SW 1271 (cell line): ENCODE results near the gene FAM3A.

ENCODE experiments used
- DNase-seq, 2 experiments: peaks; one replicate each; lab custom pipeline; 2025; lab: John Stamatoyannopoulos, UW

Gene FAM3A

GRCh38 chrX:154534526-154535322 is 18.7 kb upstream of the FAM3A start:
- peak; percentile 38 to 41 for DNase-seq

DNA sequence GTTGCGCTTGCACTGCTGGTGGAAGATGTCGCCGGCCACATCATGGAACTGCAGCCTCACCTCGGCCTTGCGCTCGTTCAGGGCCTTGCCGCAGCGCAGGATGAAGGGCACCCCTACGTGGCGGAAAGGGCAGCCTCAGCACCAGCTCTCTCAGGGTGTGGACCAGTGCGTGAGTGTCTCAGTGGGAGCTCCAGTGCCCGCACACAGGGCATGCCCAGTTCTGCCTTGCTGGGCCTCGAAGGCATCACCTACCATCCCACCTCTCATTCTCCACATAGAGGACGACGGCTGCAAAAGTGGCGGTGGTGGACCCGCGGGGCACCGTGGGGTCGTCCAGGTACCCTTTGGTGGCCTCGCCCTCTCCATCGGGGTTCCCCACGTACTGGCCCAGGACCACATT is 16.7 kb upstream of the FAM3A start:
- no peak for DNase-seq

DNA sequence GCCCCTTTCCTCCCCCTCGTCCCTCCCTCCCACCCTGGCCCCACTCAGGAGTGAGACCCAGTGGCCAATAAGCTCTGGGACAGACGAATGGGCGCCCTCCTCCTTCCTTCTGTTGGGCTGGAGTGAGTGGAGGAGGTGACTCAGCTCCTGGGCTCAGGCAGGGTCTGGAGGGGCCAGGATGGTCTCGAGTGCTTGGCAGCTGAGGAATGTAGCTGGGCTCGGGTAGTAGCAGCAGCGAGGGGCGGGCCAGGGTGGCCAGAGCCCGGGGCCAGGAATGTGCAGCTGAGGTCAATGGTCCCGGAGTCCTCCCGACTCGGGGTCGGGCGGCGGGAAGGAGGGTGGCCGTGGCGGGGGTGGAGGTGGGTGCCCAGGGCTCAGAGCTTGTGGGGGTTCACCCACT is 15.6 kb upstream of the FAM3A start:
- DNase-seq, result no peak

DNA sequence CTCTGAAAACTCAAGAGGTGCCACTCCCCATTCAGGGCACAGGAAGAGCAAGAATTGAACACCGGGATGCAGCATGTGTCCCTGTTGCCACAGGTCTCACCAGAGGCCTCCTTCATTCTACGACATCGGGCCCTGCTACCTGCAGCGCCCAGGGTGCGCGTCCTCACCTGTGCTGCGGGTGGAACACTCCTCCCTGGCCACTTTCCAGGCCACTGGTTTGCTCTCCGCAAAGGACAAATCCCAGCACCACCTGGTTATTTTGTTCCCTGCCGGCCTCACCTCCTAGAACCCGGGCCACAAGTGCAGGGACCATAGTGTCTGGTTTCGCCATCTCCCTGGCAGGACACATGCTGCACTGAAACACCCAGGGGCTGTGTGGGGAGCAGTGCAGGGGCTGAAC is 14.3 kb upstream of the FAM3A start:
- DNase-seq, result no peak

- no peak for DNase-seq
Measured at GRCh38 chrX:154529206-154529612, 13.2 kb upstream of the FAM3A start.

- peak in 1 of 2 experiments; percentile 73 for DNase-seq
Measured at GRCh38 chrX:154526901-154527675, 11.1 kb upstream of the FAM3A start.

GRCh38 chrX:154525606-154526490 is 9.8 kb upstream of the FAM3A start:
- DNase-seq, result no peak

- no peak for DNase-seq
Measured at GRCh38 chrX:154519389-154519788, 3.4 kb upstream of the FAM3A start.

DNA sequence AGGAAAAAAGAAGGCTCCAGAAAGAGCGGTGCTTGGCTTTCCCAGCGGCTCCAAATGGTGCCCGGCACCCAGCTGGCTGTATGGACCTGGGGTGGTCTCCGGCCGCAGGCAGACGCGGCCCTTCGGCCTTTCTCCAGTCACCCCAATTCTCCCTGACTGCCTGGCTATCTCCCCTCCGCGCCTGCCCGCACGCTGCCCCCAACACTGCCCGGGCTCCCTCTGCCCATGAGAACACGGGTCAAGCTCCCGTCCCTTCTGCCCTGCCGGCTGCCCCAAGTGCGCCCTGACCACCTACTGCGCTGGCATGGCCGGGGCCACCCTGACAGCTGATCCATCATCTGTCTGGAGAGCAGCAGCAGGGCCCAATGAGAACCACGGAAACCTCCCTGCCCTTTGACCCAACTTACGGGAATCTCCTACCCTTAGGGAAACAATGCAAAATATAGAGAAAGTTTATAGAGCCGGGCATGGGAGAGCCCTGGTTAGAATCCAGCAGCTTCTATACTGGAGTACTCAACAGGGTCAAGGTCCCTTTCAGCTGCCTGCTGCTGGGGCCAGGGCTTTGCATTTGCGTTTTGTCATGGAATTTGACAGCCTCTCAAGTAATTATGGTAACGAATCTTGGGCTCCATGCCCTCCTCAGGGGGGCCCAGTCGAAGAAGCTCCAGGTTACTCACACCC is 1.2 kb upstream of the FAM3A start:
- DNase-seq, result no peak

DNA sequence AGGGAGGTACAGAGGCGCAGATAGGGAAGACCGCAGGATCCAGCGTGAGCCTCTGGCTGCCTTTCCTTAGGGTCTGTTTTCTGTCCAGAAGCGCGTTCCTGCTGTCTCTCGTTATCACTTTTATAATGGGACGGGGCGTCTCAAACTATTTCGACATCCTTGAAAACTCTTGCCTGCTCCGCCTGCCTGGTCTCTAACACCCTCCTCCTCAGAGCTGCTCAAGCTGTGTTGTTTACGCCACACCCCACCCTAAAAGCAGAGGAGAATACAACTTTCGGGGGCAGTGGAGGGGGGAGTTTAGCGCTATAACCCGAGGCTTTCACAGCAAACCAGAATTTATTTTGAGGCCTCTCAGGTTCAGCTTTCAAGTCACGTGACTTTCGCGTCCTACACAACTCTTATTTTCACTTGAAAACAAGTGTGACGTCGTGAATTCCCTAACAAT is 646 bp upstream of the FAM3A start:
- DNase-seq, result no peak

DNA sequence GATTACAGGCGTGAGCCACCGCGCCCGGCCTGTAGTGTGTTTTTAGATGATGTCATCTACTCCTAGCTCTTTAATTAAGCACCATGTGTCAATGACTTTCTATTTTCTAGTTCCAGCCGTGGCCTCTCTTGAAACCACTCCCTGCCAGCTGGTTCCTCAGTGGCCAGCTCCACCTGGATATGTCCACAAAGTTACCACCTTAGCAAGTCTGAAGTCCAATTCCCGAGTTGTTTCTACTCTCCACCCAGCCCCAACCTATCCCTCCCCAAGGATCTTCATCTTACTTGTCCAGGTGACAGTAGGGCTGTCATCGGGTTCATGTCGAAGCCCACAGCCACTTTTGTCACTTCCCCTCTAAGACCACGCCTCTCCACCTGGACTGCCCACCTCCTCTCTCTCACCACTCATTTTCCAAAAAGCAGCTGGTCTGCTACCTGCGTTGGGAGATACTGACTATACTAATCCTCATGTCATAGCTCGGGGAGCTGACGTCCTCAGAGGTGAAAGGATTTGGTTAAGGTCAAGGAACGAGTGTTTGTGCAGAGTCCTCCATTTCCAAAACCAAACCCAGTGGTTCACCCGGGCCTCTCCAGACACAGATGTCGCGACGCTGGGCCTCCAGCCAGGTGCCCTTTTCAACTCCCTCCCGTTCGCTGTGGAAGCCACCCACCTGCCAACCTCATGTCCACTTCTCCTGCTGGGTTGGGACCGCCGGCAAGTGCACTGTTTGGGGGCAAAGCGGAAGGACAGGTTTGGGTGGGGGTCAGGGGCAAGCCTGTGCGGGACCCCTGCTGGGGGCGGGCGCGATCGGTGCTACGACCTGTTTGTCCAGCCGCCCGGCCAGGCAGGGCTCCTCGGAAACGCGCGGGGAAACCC is 704 bp downstream of the FAM3A start:
- no peak for DNase-seq

GRCh38 chrX:154513716-154514115 is 2.3 kb downstream of the FAM3A start:
- no peak for DNase-seq

DNA sequence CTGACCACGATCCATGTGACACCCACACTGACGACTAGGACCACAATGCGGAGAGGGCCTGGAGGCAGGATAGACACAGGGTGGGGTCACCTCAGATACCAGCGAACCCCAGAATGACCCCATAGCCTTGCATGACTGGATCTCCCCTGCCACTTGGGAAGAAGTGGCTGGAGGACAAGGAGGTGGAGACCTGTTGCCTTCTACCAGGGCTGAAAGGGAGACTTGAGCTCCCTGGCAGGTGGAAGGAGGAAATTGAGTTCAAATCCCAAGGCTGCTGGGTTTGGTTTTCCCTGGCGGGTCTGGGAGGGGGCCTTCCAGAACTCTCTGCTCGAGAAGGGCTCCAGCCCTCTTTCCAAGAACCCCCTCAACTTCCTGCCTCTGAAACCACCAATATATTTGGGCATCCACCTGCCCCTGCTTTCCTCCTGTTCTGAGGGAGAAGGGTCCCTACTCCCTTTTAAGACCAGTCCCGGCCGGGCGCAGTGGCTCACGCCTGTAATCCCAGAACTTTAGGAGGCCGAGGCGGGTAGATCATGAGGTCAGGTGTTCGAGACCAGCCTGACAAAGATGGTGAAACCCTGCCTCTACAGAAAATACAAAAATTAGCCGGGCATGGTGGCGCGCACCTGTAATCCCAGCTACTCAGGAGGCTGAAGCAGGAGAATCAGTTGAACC is 3.0 kb downstream of the FAM3A start:
- no peak for DNase-seq

DNA sequence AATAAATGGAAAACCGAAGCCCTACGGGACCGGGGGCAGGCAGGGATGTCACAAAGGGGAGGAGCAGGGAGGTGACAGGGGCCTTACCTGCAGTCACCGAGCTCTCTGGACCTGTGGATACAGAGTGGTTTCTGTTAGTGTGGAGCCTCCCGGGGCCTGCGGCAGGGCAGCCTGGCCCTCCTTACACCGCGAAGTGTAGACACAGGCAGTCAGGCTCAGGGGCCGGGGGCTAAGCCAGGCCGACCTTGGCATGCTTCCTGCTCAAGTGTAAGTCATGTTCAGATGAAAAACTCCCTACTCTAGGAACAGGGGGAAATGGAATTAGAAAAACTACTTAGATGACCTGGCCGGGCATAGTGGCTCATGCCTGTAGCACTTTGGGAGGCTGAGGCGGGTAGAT is 4.3 kb downstream of the FAM3A start:
- DNase-seq, result no peak

- no peak for DNase-seq
Measured at GRCh38 chrX:154509455-154509854, 6.6 kb downstream of the FAM3A start.

- no peak for DNase-seq
Measured at GRCh38 chrX:154508384-154508745, 7.7 kb downstream of the FAM3A start.

DNA sequence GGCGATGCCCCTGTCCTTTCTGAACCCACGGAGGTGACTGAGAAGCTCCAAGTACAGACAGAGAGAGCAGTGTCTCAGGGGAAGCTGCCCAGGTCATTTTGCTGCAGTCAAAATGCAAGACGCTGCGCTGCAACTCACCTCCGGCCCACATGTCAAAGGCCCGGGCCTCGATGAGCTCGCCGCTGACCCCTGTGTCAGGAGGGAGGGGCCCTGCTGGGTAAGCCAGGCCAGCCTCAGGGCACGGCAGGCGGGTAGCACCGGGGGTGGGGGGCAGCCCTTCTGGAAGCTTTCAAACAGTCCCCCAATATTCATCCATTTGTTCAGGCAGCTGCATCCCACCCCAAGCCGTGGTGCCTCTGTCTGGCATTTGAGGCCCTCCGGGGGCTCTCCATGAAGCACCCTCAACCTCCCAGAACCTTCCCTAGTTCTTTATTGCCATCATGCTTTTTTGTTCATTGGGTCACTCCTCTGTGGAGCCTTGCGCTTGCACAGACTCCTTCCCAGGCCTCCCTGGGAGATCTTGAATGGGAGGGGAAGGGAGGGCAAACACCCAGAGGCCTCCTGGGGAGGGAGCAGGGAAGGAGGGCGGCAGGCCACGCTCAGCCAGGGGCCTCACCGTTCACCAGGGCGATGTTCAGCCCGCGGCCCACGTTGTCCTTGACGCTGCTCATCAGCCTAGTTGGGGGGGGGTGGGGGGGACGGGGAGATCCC is 8.2 kb downstream of the FAM3A start:
- no peak for DNase-seq

- DNase-seq, result no peak
Measured at GRCh38 chrX:154506483-154507332, 9.3 kb downstream of the FAM3A start.

DNA sequence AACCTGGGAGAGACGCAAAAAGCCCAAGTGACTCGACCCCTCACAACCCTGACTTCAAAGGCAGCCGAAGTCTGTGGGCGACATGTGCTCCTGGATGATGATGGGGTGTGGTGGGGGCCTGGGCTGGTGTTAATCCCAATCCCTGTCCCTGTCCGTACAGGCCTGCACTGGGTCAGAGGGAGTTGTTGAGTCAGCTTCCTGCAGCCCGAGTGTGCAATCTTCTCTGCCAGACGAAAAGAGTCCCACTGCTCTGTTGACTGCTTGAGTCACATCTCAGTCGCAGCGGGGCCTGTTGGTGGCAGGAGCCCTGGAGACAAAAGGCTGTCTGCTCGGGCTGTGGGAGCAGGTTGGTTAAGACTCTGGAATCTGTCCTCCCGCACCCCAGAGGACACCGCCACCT is 10.3 kb downstream of the FAM3A start:
- DNase-seq, result no peak
